ENCODE results near the gene B3GNT5.

B3GNT5 gene

DNA sequence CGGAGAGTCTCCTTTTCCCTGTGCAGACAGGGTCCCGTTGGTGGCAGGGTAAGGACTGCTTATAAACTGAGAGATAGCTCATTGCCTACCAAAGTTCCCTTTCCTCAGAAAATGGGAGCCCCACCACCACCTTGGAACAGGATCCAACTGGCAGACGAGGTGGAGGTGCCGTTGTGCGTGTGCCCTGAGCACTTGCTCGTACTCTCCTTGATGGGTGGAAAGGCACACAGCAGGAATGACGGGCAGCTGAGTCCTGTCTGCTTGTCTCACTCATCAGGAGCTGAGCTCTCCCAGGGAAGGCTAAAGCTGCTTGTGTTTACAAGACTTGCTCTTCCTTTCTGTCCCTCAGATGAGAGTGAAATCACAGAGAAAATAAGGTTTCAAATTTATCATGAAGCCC lies 60.7 kb downstream of the B3GNT5 start:
- H3K4me3 ChIP-seq (ENCODE audit: low read depth, low read length), result no peak overlapping the region
- DNase-seq (ENCODE audit: low read depth), result no peak
- TF ChIP-seq, protein P1, sequence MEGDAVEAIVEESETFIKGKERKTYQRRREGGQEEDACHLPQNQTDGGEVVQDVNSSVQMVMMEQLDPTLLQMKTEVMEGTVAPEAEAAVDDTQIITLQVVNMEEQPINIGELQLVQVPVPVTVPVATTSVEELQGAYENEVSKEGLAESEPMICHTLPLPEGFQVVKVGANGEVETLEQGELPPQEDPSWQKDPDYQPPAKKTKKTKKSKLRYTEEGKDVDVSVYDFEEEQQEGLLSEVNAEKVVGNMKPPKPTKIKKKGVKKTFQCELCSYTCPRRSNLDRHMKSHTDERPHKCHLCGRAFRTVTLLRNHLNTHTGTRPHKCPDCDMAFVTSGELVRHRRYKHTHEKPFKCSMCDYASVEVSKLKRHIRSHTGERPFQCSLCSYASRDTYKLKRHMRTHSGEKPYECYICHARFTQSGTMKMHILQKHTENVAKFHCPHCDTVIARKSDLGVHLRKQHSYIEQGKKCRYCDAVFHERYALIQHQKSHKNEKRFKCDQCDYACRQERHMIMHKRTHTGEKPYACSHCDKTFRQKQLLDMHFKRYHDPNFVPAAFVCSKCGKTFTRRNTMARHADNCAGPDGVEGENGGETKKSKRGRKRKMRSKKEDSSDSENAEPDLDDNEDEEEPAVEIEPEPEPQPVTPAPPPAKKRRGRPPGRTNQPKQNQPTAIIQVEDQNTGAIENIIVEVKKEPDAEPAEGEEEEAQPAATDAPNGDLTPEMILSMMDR (IDR thresholded peaks at IDR 0.05; ENCODE audit: low read depth, low read length, missing control alignments), result no peak

DNA sequence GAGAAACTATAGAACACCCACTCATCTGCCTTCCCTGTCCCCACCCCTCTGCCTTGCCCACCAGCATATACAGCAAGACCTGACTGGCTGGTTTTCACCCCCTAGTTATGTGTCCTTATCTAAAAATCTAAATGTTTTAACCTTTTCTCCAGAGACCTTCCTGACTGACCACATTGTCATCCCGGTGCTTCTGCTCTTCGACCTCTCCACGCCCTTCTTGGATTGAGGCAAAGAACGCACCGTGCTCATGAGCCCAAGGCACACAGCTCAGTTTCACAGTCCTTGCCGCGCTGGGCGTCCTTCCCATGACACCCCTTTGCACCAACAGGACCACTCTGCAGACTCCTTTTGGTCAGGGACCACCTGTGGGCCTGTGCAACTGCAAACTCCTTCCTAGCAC lies 62.7 kb downstream of the B3GNT5 start:
- no peak for DNase-seq (ENCODE audit: low read depth)
- no peak overlapping the region for H3K4me3 ChIP-seq (ENCODE audit: low read depth, low read length)
- TF ChIP-seq, protein P1 (IDR thresholded peaks at IDR 0.05; ENCODE audit: low read depth, low read length, missing control alignments), result no peak

DNA sequence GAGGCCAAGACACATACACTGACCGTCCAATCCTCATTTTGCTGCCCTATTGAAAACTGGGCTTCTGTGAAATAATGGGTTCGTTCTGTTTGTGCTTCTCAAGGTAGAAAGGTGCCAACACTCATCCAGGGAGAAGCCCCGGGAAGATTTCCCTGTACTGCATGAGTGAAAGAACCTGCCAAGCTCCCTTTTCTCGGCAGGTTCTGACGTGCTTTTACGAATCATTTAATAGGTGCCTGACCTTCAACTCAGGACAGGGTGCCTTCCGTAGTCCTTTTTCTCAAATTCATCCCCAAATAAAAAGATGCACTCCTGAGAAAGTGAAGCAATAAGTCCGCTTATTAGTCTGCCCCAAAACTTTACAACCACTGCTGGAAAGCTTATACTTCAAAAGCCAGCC lies 64.2 kb downstream of the B3GNT5 start:
- no peak overlapping the region for H3K4me3 ChIP-seq (ENCODE audit: low read depth, low read length)
- DNase-seq (ENCODE audit: low read depth), result no peak
- TF ChIP-seq, protein P1 (IDR thresholded peaks at IDR 0.05; ENCODE audit: low read depth, low read length, missing control alignments), result no peak

DNA sequence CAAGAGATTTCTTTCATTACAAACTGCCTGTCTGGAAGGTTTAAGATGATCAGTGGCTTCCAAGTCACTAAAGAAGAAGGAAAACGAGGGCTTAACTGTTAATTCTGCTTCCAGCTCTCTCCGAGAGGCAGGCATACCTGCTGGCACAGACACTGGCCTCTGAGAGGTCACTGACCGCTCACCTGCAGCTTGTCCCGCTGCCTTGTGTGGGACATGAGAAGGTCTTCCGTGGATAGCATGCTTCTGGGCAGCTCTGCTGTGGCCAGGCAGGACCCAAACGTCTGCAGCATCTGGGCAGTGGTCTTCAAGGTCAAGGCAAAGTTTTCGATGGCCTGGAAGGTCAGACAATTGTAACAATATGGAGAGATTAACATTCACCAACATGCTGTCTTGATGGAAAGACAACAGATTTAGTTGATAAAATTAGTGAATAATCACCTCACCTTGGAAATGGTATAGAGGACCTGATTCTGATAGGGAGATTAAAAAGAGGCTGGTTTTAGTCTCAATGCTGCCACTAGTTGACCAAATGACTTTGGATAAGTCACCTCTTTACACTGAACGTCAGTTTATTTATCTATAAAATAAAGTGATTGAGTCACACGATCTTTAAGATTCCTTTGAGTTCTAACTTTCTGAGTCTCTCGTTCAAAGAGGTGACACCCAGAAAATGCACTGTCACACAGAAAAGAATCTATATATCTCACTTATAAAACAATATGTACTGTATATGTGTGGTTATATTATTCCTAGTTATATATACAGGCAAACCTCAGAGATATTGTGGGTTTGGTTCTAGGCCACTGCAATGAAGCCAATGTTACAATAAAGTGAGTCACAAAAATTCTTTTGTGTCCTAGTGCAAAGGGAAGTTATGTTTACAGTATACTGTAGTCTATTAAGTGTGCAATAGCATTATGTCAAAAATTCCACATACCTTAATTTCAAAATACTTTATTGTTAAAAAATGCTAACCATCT lies 65.1 kb downstream of the B3GNT5 start:
- TF ChIP-seq, protein P1 (IDR thresholded peaks at IDR 0.05; ENCODE audit: low read depth, low read length, missing control alignments), result no peak
- DNase-seq (ENCODE audit: low read depth), result no peak
- no peak overlapping the region for H3K4me3 ChIP-seq (ENCODE audit: low read depth, low read length)

DNA sequence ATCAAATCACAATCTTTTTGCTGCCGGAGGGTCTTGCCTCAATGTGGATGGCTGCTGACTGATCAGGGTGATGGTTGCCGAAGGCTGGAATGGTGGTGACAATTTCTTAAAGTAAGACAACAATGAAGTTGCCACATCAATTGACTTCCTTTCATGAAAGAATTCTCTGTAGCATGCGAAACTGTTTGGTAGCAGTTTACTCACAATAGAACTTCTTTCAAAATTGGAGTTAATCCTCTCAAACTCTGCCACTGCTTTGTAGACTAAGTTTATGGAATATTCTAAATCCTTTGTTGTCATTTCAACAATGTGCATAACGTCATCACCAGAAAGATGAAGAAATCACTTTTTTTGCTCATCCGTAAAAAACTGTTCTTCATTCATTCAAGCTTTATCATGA lies 65.8 kb downstream of the B3GNT5 start:
- H3K4me3 ChIP-seq (ENCODE audit: low read depth, low read length), result no peak overlapping the region
- TF ChIP-seq, protein P1 (IDR thresholded peaks at IDR 0.05; ENCODE audit: low read depth, low read length, missing control alignments), result no peak
- DNase-seq (ENCODE audit: low read depth), result no peak

DNA sequence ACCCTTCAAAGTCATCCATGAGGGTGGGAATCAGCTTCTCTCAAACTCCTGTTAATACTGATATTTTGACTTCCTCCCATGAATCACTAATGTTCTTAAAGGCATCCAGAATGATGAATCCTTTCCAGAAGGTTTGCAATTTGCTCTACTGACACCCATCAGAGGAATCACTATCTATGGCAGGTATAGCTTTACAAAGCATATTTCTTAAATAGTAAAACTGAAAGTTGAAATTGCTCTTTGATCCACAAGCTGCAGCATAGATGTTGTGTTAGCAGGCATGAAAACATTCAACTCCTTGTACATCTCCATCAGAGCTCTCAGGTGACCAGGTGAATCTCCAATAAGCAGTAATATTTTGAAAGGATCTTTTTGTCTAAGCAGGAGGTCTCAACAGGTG lies 66.3 kb downstream of the B3GNT5 start:
- TF ChIP-seq, protein P1 (IDR thresholded peaks at IDR 0.05; ENCODE audit: low read depth, low read length, missing control alignments), result no peak
- DNase-seq (ENCODE audit: low read depth), result no peak

More for the DNA sequence above, 66.3 kb downstream of the B3GNT5 start:
- H3K4me3 ChIP-seq (ENCODE audit: low read depth, low read length), result no peak overlapping the region

Measured in GM12864 (cell line).